HPDE6-E6E7 (cell line): ENCODE measurements around the gene WIF1.

Experiments used
- DNase-seq: peaks from one replicate; pipeline ENCODE4 v3.0.0; 2011; ENCODE audit warnings: missing footprints; ENCODE audit errors: extremely low spot score

The WIF1 gene

DNA sequence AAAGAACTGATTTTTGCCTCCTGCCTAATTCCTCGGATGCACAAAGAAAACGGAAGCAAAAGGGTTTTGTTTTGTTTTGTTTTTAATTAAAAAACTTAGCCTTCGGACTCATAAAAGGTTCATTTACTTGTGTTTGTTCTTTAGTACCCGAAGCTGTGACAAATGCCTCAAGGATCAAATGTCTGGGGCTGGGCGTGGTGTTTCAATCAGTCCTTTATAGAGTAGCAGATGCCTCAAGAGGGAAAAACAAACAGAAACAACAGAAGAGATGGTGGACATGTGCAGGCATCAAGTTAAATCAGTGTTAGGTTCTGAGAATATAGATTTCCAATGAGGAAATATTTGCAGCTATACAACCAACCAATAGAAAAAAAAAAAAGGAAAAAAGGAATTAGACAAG is 1.6 kb upstream of the WIF1 start:
- DNase-seq: no peak

DNA sequence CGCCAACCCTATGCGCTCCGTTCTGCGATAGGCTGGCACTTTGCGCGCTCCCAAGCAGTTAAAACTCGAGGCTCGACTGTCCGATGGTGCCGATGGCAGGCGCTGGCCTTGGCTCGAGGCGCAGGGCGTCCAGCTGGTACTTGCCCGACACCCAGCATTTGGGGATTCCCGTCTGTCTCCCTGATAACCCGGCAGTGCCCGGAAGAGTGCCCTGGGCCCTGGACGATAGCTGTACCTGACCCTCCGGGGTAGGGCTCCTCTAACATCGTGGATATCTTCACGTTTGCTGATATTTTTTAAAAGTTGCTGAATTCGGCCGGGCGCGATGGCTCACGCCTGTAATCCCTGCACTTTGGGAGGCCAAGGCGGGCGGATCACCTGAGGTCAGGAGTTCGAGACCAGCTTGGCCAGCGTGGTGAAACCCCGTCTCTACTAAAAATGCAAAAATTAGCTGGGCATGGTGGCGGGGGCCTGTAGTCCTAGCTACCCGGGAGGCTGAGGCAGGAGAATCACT is 908 bp upstream of the WIF1 start:
- DNase-seq: no peak

GRCh38 chr12:65119063-65119462 is 2.0 kb downstream of the WIF1 start:
- no peak for DNase-seq

DNA sequence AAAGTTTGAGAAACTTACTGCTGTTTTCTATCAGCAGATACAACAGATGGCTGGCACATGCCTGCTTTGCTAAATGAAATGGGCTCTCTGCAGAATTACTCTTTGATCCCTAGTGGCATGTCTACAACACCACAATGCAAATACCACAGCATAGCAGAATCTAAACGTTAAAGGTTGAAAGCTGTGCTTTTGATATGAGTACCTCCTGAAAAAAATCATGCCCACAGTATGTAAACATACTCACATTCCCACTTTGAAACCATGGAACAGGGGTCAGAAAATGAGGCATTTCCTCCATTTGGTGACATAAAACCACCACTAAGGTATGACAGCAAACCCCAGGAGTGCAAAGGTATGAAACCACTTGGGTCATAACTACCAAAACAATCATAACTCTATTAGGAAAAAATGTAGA is 7.5 kb downstream of the WIF1 start:
- no peak for DNase-seq

- no peak for DNase-seq
Measured at GRCh38 chr12:65106948-65107347, 14.2 kb downstream of the WIF1 start.

- DNase-seq: no peak
Measured at GRCh38 chr12:65100140-65100539, 21.0 kb downstream of the WIF1 start.

GRCh38 chr12:65099182-65099581 is 21.9 kb downstream of the WIF1 start:
- DNase-seq: no peak

DNA sequence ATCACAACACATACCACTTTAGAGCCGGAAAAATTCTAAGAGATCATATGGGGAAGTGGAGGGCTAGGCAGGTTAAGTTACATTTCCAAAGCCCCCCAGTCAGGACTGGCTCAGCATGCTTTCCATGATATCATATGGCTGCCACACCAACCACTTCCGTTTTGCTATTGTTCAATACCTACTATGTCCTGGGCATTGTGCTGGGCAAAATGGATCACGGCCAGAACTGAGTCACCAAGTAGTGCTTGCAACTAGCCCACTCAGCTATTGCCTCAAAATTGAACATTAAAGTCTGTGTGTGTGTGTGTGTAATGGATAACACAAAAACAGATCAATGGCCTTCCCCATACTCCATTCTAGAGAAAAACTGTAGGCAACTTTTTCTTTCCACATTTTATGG is 22.7 kb downstream of the WIF1 start:
- no peak for DNase-seq

- DNase-seq: no peak
Measured at GRCh38 chr12:65094722-65095121, 26.4 kb downstream of the WIF1 start.

GRCh38 chr12:65093606-65094005 is 27.5 kb downstream of the WIF1 start:
- DNase-seq: no peak

DNA sequence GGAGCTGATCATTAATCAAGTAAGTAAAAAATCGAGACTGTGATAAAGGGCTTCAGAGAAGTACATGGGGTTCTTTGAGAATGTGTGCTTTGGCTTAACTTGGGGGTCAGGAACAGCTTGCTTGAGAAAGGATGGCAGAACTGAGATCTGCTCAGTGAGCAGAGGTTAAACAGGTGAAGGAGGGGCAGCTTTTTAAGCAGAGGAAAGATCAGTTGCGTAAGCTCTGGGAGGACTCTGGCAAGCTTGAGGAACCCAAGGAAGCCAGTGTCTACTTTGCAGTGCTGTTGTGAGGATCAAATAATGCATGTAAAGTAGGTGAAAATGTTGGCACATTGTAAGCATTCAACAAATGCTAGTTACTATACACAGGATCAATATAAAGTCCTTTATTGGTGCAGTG is 30.6 kb downstream of the WIF1 start:
- DNase-seq: no peak

DNA sequence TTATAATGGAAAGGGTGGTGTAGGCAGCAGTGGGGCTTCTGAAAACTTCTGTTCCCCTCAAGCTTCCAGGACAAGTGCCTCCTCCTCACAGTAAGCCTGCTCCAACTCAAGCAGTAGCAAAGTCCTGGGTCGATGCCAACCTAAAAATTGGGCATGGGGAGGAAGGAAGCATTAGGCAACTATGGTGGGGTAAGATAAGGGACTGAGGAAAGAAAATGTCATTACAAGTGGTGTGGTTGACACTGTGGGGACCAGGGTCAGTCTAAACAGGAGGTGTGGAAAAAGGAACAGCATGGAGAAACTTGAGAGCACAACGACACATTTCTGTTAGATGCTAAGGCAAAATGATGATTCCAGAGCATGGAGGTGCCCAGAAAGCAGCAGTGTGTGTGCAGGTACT is 34.9 kb downstream of the WIF1 start:
- no peak for DNase-seq

- no peak for DNase-seq
Measured at GRCh38 chr12:65084579-65084978, 36.5 kb downstream of the WIF1 start.

DNA sequence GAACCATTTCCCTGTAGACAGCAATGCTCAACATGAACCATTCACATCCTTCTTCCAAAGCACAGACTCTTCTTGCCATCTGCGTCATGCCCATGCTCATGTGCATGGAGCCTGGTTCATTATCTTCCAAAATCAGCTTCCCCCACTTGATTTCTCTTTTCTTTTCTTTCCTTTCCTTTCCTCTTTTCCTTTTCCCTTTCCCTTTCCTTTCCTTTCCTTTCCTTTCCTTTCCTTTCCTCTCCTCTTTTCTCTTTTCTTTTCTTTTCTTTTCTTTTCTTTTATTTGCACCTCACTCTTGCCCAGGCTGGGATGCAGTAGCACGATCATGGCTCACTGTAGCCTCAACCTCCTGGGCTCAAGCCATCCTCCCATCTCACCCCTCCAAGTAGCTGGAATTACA is 37.5 kb downstream of the WIF1 start:
- DNase-seq: no peak

GRCh38 chr12:65082406-65082805 is 38.7 kb downstream of the WIF1 start:
- DNase-seq: no peak

- DNase-seq: no peak
Measured at GRCh38 chr12:65081496-65081895, 39.6 kb downstream of the WIF1 start.

DNA sequence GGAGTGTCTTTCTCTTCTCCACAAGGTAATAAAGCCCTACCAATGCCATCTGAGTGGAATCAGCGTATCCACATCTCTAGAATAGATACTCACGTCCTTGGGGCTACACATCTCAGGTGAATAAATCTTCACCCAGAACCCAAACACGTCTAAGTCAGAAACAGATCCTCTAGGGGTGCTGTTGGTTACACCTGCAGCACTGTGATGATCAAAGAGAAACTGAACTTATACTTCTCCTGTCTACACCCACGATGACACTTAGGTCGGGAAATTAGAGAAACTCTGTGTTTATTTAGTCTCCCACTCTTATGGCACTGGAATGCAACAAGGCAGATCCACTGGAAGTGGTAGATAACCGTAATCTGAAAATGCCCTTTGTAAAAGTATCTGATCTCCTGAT is 46.2 kb downstream of the WIF1 start:
- no peak for DNase-seq

DNA sequence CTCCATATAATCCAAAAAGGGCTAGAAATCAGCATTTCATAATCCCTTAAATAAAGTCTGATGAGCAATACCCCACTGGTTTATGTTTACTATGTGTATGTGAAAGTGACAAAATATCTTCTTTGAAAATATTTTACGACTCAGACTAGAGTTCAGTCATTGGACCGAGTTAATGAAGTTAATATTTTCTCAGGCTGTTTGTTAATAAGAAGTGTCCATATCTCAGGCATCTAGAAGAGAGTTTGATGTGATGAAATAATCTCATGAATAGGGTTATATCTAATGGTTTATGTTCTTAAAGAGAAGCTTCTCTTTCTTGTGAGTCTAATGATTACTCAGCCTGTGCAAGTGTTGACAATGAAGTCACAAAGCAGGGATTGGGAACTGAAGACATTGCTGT is 51.8 kb downstream of the WIF1 start:
- DNase-seq: no peak

- no peak for DNase-seq
Measured at GRCh38 chr12:65067383-65067782, 53.7 kb downstream of the WIF1 start.

DNA sequence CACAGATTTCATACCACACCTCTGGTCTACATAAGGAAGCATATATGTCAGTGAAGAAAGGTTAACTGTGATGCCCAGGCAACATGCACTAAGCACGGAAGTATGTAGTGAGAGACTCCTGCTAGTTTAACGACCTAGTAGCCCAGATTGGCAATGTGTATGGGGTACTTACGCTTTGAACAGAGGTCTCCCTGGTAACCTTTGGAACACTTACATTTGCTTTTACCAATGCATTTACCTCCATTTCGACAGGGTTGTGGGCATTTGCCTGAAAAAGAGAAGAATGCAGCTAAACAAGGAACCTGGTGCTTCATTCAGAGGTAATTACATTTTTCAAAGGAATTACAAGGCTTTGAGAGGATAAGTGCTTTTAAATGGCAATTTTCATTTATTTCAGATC is 65.2 kb downstream of the WIF1 start:
- DNase-seq: no peak

DNA sequence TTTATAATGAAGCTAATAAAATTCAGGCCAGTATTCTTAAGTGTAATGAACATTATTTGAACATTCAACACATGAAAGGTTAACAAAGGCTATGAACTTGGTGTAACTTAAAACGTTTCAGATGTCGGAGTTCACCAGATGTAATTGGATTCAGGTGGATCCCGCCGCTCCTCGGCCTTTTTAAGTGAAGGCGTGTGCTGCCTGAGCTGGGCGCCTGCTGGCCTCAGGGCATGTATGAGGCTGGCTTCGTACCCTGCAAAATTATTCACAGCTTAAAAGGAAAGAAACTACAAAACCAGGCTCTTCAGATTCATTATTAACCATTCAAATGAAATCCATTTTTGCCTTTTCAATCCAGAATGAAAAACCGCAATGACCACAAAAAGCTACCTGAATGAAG is 69.9 kb downstream of the WIF1 start:
- no peak for DNase-seq

DNA sequence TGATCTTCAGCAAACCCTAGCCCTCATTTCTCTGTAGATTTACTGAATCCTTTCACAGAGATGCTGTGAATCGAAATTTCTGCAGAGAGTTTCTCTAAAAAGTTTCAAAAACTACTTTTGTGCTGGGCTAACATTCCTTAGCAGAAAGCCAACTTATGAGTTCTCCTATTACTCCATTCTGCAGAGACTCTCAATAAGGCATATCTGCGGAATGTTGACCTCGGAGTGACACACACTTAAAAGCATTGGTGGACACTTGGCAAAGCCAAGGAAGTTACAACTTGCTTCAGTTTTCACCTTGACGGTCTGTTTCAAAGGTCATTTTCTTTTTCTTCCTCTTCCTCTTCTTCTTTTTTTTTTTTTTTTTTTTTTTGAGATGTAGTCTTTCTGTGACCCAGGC is 75.8 kb downstream of the WIF1 start:
- DNase-seq: no peak

- no peak for DNase-seq
Measured at GRCh38 chr12:65039301-65039700, 81.8 kb downstream of the WIF1 start.

- no peak for DNase-seq
Measured at GRCh38 chr12:65025136-65025535, 96.0 kb downstream of the WIF1 start.

- no peak for DNase-seq
Measured at GRCh38 chr12:65023485-65023884, 97.6 kb downstream of the WIF1 start.
